ENCODE measurements around the gene PPP2R1B.

- TF ChIP-seq CTCF (IDR thresholded peaks at IDR 0.05) (no peak), POLR2A (IDR thresholded peaks at IDR 0.05) (no peak), POLR2AphosphoS5 (IDR thresholded peaks at IDR 0.05) (no peak), EP300 (IDR thresholded peaks at IDR 0.05) (no peak)
These were observed 31.3 kb downstream of the PPP2R1B start for GRCh38 chr11:111734954-111735261.

All from upper lobe of left lung (tissue), 4 donors.